Neural progenitor cell (in vitro differentiated cells): ENCODE measurements around the gene PDAP1.
A peak's percentile ranks its signal among the peaks of the same experiment; 100 is the strongest.

Source experiments
- CTCF ChIP-seq: fragments of 200-600 bp; sonication (generic); IDR thresholded peaks from 2 replicates; pipeline ENCODE4 v1.5.1; 2017; ENCODE audit warnings: antibody characterized with exemption, mild to moderate bottlenecking
- EZH2 ChIP-seq: fragments of 200-600 bp; sonication (generic); IDR thresholded peaks from 2 replicates; pipeline ENCODE4 v1.6.1; 2017; ENCODE audit warnings: antibody characterized with exemption, mild to moderate bottlenecking, moderate library complexity

GRCh38 chr7:99408379-99409191, at the start of gene PDAP1, which contains the start of gene BUD31:
- TF ChIP-seq EZH2 = no peak
- peak; percentile 17 for TF ChIP-seq CTCF
